HCT116 (cell line): Measurements from ENCODE around the gene SBF2. TPM values are rescaled to one million over a fixed set of nuclear protein-coding genes. Genes with fewer than 3 reads are reported as not detected.

ENCODE experiments used
- ATAC-seq: fragments of 200-7000 bp; cut with Tn5 transposase; 2 replicates; pipeline ENCODE4 v1.9.1; 2020; ENCODE audit warnings: mild to moderate bottlenecking, moderate library complexity
- BruUV-seq: library from RNA; stranded (reverse); fragments of 400-500 nt; replicated peaks from 2 replicates; lab custom pipeline; 2021; lab: Mats Ljungman, UMichigan
- CTCF ChIA-PET: fragments of 300-600 bp; sonication (Branson Sonifier 250); formaldehyde crosslinking; loops from one replicate; lab custom pipeline; 2021; ENCODE audit warnings: antibody characterized with exemption; lab: Charles Lee
- POLR2A ChIA-PET: fragments of 300-600, 350-600 bp; sonication (Branson Sonifier 250); formaldehyde crosslinking; loops from one replicate; lab custom pipeline; 2021; ENCODE audit warnings: antibody characterized with exemption; lab: Charles Lee
- RAD21 ChIA-PET, 2 experiments: fragments of 300-600 bp; sonication (Branson Sonifier 250); formaldehyde crosslinking; loops; one replicate each; lab custom pipeline; 2023; ENCODE audit warnings: low total read pairs in 2 of 2; ENCODE audit not compliant: uncharacterized antibody in 2 of 2, unreplicated experiment in 2 of 2, low non-redundant PET in 1 of 2; lab: Charles Lee
- DNase-seq: peaks from one replicate; pipeline ENCODE4 v3.0.0-alpha.2; 2010; ENCODE audit warnings: low read depth, low spot score
- H2AFZ ChIP-seq: fragments of 200-600 bp; shearing (Covaris generic), sonication (generic); 2 replicates; pipeline ENCODE4 v1.6.1; 2017; ENCODE audit warnings: low read depth, mixed run types, mixed read lengths, antibody characterized with exemption, low read length; ENCODE audit not compliant: poor library complexity, severe bottlenecking
- H3K27ac ChIP-seq: 2 replicates; pipeline ENCODE4 v1.5.1; 2012; ENCODE audit warnings: low read depth, low read length
- H3K27me3 ChIP-seq: fragments of 200-600 bp; sonication (generic); 2 replicates; pipeline ENCODE4 v1.6.1; 2016; ENCODE audit warnings: mixed run types, low read length, mixed read lengths; ENCODE audit not compliant: insufficient read depth
- H3K36me3 ChIP-seq, 2 experiments: fragments of 200-500 bp in 1 of 2; fragments of 200-600 bp in 1 of 2; sonication (Bioruptor generic) in 1 of 2; sonication (generic) in 1 of 2; 2 replicates each; pipeline versions ENCODE4 v1.5.1 to v1.6.1; 2014 to 2016; ENCODE audit warnings: low read length in 2 of 2, inconsistent platforms in 1 of 2, mixed read lengths in 1 of 2, mixed run types in 1 of 2; ENCODE audit not compliant: insufficient read depth in 2 of 2, control insufficient read depth in 1 of 2
- H3K4me1 ChIP-seq, 2 experiments: fragments of 200-600 bp in 1 of 2; sonication (generic) in 1 of 2; 2 replicates each; pipeline versions ENCODE4 v1.5.1 to v1.6.1; 2012 to 2017; ENCODE audit warnings: low read length in 2 of 2, inconsistent platforms in 1 of 2, mild to moderate bottlenecking in 1 of 2, mixed read lengths in 1 of 2, mixed run types in 1 of 2, moderate library complexity in 1 of 2; ENCODE audit not compliant: insufficient read depth in 2 of 2, control insufficient read depth in 1 of 2
- H3K4me2 ChIP-seq: fragments of 200-600 bp; sonication (generic); 2 replicates; pipeline ENCODE4 v1.6.1; 2017; ENCODE audit warnings: mixed run types, low read length, mixed read lengths
- H3K4me3 ChIP-seq, 2 experiments: fragments of 200-600 bp in 1 of 2; sonication (generic) in 1 of 2; replicated peaks in 1 of 2; 2 replicates each; pipeline ENCODE4 v1.5.1; 2011 to 2016; ENCODE audit warnings: low read length in 2 of 2, control low read depth in 1 of 2, low read depth in 1 of 2, mild to moderate bottlenecking in 1 of 2, mixed read lengths in 1 of 2, mixed run types in 1 of 2
- H3K79me2 ChIP-seq: fragments of 200-600 bp; sonication (generic); 2 replicates; pipeline ENCODE4 v1.6.1; 2017; ENCODE audit warnings: mild to moderate bottlenecking, mixed run types, low read length, moderate library complexity, mixed read lengths; ENCODE audit not compliant: insufficient read depth
- H3K9ac ChIP-seq: fragments of 200-600 bp; sonication (generic); 2 replicates; pipeline ENCODE4 v1.6.1; 2016; ENCODE audit warnings: low read length, mixed read lengths
- H3K9me2 ChIP-seq: fragments of 200-600 bp; sonication (generic), shearing (Covaris generic); 2 replicates; pipeline ENCODE4 v1.6.1; 2017; ENCODE audit warnings: mixed run types, mild to moderate bottlenecking, moderate library complexity; ENCODE audit not compliant: insufficient read depth
- H3K9me3 ChIP-seq, 2 experiments: fragments of 200-500 bp in 1 of 2; fragments of 200-600 bp in 1 of 2; sonication (Bioruptor generic) in 1 of 2; sonication (generic) in 1 of 2; 2 replicates each; pipeline ENCODE4 v1.6.1; 2014 to 2017; ENCODE audit warnings: low read length in 2 of 2, mixed read lengths in 2 of 2, inconsistent platforms in 1 of 2, low read depth in 1 of 2, mild to moderate bottlenecking in 1 of 2, mixed run types in 1 of 2, moderate library complexity in 1 of 2; ENCODE audit not compliant: control insufficient read depth in 1 of 2, insufficient read depth in 1 of 2
- H4K20me1 ChIP-seq: fragments of 200-600 bp; sonication (generic), shearing (Covaris generic); 2 replicates; pipeline ENCODE4 v1.6.1; 2017; ENCODE audit warnings: mixed run types, mild to moderate bottlenecking, moderate library complexity; ENCODE audit not compliant: insufficient read depth
- ATF3 ChIP-seq: IDR thresholded peaks from 2 replicates; pipeline ENCODE4 v1.6.1; 2012
- CBX3 ChIP-seq: IDR thresholded peaks from 2 replicates; pipeline ENCODE4 v1.6.1; 2012; ENCODE audit warnings: low read depth
- CEBPB ChIP-seq: IDR thresholded peaks from 2 replicates; pipeline ENCODE4 v1.6.1; 2012; ENCODE audit warnings: low read depth
- ELF1 ChIP-seq: IDR thresholded peaks from 2 replicates; pipeline ENCODE4 v1.6.1; 2012; ENCODE audit warnings: low read depth, borderline replicate concordance
- FOSL1 ChIP-seq: IDR thresholded peaks from 2 replicates; pipeline ENCODE4 v1.6.1; 2012; ENCODE audit warnings: low read depth
- JUND ChIP-seq: IDR thresholded peaks from 2 replicates; pipeline ENCODE4 v1.6.1; 2012
- REST ChIP-seq: IDR thresholded peaks from 2 replicates; pipeline ENCODE4 v1.6.1; 2012; ENCODE audit warnings: low read depth
- TCF7L2 ChIP-seq: IDR thresholded peaks from 2 replicates; pipeline ENCODE4 v1.7.0; 2011; ENCODE audit warnings: borderline replicate concordance, inconsistent platforms; ENCODE audit not compliant: insufficient read depth, insufficient read length; ENCODE audit errors: extremely low read depth
- ZBTB33 ChIP-seq: IDR thresholded peaks from 2 replicates; pipeline ENCODE4 v1.6.1; 2011; ENCODE audit warnings: mild to moderate bottlenecking, low read length, moderate library complexity; ENCODE audit not compliant: insufficient replicate concordance; ENCODE audit errors: extremely low read depth
- intact Hi-C: fragments of 100-400 bp; cut with micrococcal nuclease; formaldehyde crosslinking; loops from 2 replicates; pipeline ENCODE4 v1.10.0; 2022
- total RNA-seq: library from RNA; stranded (reverse); gene quantifications from one replicate; pipeline ENCODE4 v1.2.1, GENCODE V29; 2021; ENCODE audit not compliant: unreplicated experiment

Gene SBF2
- total RNA-seq, 1 experiment from 2014 or later, result 35.0 TPM

DNA sequence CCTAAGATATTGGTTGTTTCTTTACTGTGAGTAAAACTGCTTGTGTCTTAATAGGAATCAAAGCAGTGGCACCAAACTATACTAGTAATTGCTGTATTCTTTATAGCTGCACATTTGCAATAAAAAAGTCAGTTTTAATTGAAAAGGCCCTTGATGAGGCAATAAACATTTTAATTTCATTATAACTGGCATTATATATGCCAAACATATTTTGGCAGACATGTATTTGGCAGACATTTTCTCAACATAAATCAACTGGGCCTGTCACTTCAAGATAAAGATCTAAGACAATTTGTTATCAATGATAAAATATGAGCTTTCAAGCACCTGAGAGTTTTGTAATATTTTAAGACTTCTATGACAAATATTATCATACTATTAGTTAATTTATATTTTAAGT is 245.7 kb downstream of the SBF2 start (continued):
- no peak for TF ChIP-seq ZBTB33
- TF ChIP-seq, all 23 proteins: peak for 0

DNA sequence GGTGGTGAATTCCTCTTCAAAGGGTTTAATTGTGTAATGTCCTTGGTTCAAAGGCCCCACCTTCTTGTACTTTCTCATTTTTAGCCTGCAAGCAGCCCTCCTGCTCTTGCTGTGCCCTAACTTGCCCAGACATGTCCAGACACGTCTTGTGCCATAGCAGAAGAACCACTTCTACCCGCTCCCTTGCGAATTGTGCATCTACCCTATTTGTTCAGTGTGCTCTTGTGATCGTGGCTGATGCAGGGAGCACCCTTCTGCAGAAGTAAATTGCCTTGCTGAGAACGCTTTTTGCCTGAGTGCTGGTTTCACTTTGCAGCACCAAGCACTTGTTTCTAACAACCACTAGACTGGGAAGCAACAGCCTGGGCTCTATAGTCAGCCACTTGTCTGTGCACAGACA is 249.4 kb downstream of the SBF2 start:
- peak overlapping the region; percentile 53; the same call in 1 of the 2 replicates for H3K27ac ChIP-seq
- no peaks in the 10 kb centered on the region for H3K36me3 ChIP-seq
- POLR2A ChIA-PET, result no interaction called here
- peaks cover 6 to 12% of the 10 kb centered on the region in 2 experiments; a peak in 2 of 4 replicates for H3K9me3 ChIP-seq
- no peak overlapping the region for H3K9ac ChIP-seq
- H3K4me2 ChIP-seq, result no peak overlapping the region
- H2AFZ ChIP-seq, result no peak overlapping the region
- no peak overlapping the region for H3K4me3 ChIP-seq
- CTCF ChIA-PET, result no interaction called here
- no peaks in the 10 kb centered on the region for H3K79me2 ChIP-seq
- RAD21 ChIA-PET, result no interaction called here
- no peaks in the 10 kb centered on the region for H3K27me3 ChIP-seq
- no peaks in the 10 kb centered on the region for H3K4me1 ChIP-seq
- intact Hi-C loops, result no loop called here
- peak; percentile 10 for DNase-seq
- TF ChIP-seq CBX3 (peak; percentile 94; the same call in 1 of the 2 replicates), JUND (no peak), FOSL1 (no peak), REST (no peak), ELF1 (no peak), ATF3 (no peak), CEBPB (no peak), TCF7L2 (no peak)
- H4K20me1 ChIP-seq, result no peaks in the 10 kb centered on the region
- no peak for ATAC-seq
- BruUV-seq, result no TSS peak
- no peaks in the 10 kb centered on the region for H3K9me2 ChIP-seq
